Lung (tissue), 12 donors: ENCODE measurements around the gene CHN2. TPM values are rescaled to one million over a fixed set of nuclear protein-coding genes. Genes with fewer than 3 reads are reported as not detected.

ENCODE experiments used
- ATAC-seq: fragments of 200-7000 bp; cut with Tn5 transposase; one replicate; pipeline ENCODE4 v1.9.1; 2020; ENCODE audit warnings: moderate number of reproducible peaks; ENCODE audit not compliant: insufficient read depth, low FRiP score
- DNase-seq, 3 donors: peaks; one replicate each; pipeline ENCODE4 v3.0.0-alpha.2; 2013 to 2017
- H3K27ac ChIP-seq, 2 donors: one replicate each; pipeline ENCODE4 v1.5.1; 2013; ENCODE audit warnings: mild to moderate bottlenecking in 2 of 2, moderate library complexity in 2 of 2, control low read depth in 1 of 2, inconsistent platforms in 1 of 2, low read depth in 1 of 2, low read length in 1 of 2
- H3K27me3 ChIP-seq, 3 donors: one replicate each; pipeline ENCODE4 v1.5.1; 2013; ENCODE audit warnings: low read length in 2 of 3; ENCODE audit not compliant: control insufficient read depth in 3 of 3, insufficient read depth in 3 of 3
- H3K36me3 ChIP-seq, 4 donors: one replicate each; pipeline ENCODE4 v1.5.1; 2013; ENCODE audit warnings: low read length in 4 of 4, mild to moderate bottlenecking in 1 of 4, moderate library complexity in 1 of 4; ENCODE audit not compliant: control insufficient read depth in 4 of 4, insufficient read depth in 4 of 4
- H3K4me1 ChIP-seq, 5 donors: one replicate each; pipeline ENCODE4 v1.5.1; 2013; ENCODE audit warnings: low read length in 5 of 5, mild to moderate bottlenecking in 2 of 5, moderate library complexity in 1 of 5; ENCODE audit not compliant: control insufficient read depth in 5 of 5, insufficient read depth in 5 of 5
- H3K4me3 ChIP-seq: one replicate; pipeline ENCODE4 v1.5.1; 2013; ENCODE audit warnings: mild to moderate bottlenecking, control low read depth, moderate library complexity
- H3K9ac ChIP-seq, 2 donors: one replicate each; pipeline ENCODE4 v1.5.1; 2013; ENCODE audit warnings: low read length in 2 of 2, control low read depth in 1 of 2; ENCODE audit not compliant: insufficient read depth in 1 of 2
- H3K9me3 ChIP-seq, 4 donors: one replicate each; pipeline ENCODE4 v1.5.1; 2013; ENCODE audit warnings: low read length in 3 of 4, mild to moderate bottlenecking in 1 of 4, moderate library complexity in 1 of 4; ENCODE audit not compliant: control insufficient read depth in 4 of 4, insufficient read depth in 3 of 4
- WGBS, 2 donors: extraction: QIAGEN DNeasy Blood & Tissue Kit; methylation state at CpG; one replicate each; pipeline ENCODE4 v1.1.7; 2013; 5-methylcytosine and 5-hydroxymethylcytosine counted together
- polyA plus RNA-seq, 2 donors: library from polyadenylated mRNA; stranded (reverse); fragments of 200-250 nt; gene quantifications; one replicate each; pipeline ENCODE4 v1.2.1, GENCODE V29; 2013
- total RNA-seq, 2 donors: library from RNA; depleted of rRNA in 1 of 2; stranded (reverse); fragments of >200 nt in 1 of 2; gene quantifications; one replicate each; pipeline ENCODE4 v1.2.1, GENCODE V29; 2014 to 2021
- TF ChIP-seq, protein P1 (sequence below): IDR thresholded peaks from 2 replicates; pipeline ENCODE4 v1.5.1; 2012; ENCODE audit warnings: mild to moderate bottlenecking; ENCODE audit errors: control extremely low read depth, extremely low read depth
- donor health status: control.
- donor health status: control.
- donor health status: Bipolar disorder and iron deficiency.
- donor health status: healthy.
- donor health status: DM: yes; HTN: yes; CAD: no.

Gene CHN2
- total and polyA plus RNA-seq, 4 donors: 3.2 to 11.0 (median 6.7) TPM

DNA sequence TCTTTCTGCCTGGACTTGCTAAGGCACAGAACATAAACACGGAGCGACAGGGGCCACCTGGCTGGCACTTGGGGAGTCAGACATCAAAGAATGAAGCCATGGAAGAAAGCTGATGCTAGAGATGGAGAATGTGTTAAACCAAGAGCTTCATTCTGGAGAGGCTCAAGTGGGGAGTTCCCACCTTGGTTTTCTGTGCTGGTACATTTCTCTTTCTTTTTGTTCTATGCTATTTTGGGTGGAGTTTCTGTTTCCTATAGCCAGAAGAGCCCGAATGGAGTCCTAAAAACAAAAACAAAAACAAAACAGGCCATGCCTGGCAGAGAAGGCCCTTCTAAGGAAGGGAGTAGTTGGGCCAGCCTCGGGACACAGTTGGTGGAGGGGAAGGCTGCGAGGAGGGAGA lies 220.6 kb downstream of the CHN2 start:
- no peak overlapping the region for H3K27ac ChIP-seq

GRCh38 chr7:29416276-29416937 lies 221.8 kb downstream of the CHN2 start:
- Histone ChIP-seq H3K27me3 (no peaks in the 10 kb centered on the region), H3K9me3 (no peaks in the 10 kb centered on the region)
- 84 to 86% methylated on average over 10 of the region's 10 CpGs for WGBS, 2 donors

More for the DNA sequence above, 220.6 kb downstream of the CHN2 start:
- H3K4me1 ChIP-seq: no peaks in the 10 kb centered on the region
- WGBS, 2 donors: 79 to 93% methylated on average over 5 of the region's 5 CpGs
- H3K36me3 ChIP-seq: no peaks in the 10 kb centered on the region
- ATAC-seq: no peak
- H3K27me3 ChIP-seq: no peaks in the 10 kb centered on the region
- TF ChIP-seq, protein P1, sequence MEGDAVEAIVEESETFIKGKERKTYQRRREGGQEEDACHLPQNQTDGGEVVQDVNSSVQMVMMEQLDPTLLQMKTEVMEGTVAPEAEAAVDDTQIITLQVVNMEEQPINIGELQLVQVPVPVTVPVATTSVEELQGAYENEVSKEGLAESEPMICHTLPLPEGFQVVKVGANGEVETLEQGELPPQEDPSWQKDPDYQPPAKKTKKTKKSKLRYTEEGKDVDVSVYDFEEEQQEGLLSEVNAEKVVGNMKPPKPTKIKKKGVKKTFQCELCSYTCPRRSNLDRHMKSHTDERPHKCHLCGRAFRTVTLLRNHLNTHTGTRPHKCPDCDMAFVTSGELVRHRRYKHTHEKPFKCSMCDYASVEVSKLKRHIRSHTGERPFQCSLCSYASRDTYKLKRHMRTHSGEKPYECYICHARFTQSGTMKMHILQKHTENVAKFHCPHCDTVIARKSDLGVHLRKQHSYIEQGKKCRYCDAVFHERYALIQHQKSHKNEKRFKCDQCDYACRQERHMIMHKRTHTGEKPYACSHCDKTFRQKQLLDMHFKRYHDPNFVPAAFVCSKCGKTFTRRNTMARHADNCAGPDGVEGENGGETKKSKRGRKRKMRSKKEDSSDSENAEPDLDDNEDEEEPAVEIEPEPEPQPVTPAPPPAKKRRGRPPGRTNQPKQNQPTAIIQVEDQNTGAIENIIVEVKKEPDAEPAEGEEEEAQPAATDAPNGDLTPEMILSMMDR: no peak
- no peaks in the 10 kb centered on the region for H3K9me3 ChIP-seq
- no peak overlapping the region for H3K9ac ChIP-seq
- no peak overlapping the region for H3K4me3 ChIP-seq
- no peak for DNase-seq

DNA sequence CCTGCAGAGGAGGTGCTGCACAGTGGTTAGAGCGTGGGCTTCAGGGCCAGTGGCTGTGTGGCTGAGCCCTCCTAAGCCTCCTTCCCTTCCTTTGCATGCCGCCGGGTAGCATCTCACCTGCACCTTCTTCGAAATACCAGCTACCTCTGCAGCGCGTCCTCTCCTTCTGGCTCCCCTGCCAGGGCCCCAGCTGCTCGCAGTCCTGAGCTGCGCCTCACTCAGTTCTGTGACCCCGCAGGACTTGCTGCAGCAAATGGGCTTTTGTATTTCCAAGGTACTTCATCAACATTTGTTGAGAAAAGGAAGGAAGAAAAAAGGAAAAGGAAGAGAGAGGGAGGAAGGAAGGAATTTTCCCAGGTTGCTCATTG lies 222.3 kb downstream of the CHN2 start:
- Histone ChIP-seq H3K4me1 (no peaks in the 10 kb centered on the region), H3K4me3 (no peak overlapping the region), H3K9me3 (no peaks in the 10 kb centered on the region), H3K27ac (no peak overlapping the region), H3K36me3 (no peaks in the 10 kb centered on the region), H3K27me3 (no peaks in the 10 kb centered on the region), H3K9ac (no peak overlapping the region)
- TF ChIP-seq, protein P1: no peak
- WGBS, 2 donors: 94 to 95% methylated on average over 9 of the region's 9 CpGs
- DNase-seq (no peak), ATAC-seq (no peak)

More at GRCh38 chr7:29416276-29416937, 221.8 kb downstream of the CHN2 start:
- Histone ChIP-seq H3K27ac (no peak overlapping the region), H3K36me3 (no peaks in the 10 kb centered on the region), H3K9ac (no peak overlapping the region), H3K4me3 (no peak overlapping the region), H3K4me1 (no peaks in the 10 kb centered on the region)
- ATAC-seq (no peak), DNase-seq (no peak)
- TF ChIP-seq, protein P1: no peak

DNA sequence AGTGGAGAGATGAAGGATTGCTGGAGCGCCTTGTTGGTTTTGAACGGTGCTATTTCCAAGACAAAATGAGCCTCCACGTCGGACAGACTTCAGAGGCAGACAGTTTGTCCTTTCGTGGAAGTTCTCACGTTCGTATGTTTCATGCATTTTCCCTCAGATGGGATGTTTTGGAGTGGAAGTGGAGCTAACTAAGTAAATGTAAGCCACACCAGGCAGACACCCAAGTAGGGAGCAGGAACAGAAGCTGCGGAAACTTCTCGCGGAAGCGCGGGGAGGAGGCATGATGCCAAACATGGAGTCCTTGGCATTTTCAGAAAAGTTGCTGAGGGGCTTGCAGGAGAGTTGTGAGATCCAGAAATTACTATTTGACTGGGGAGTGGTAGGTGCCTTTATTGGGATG lies 223.5 kb downstream of the CHN2 start:
- DNase-seq (no peak), ATAC-seq (no peak)
- TF ChIP-seq, protein P1: no peak
- Histone ChIP-seq H3K27ac (no peak overlapping the region), H3K9me3 (no peaks in the 10 kb centered on the region), H3K4me3 (no peak overlapping the region), H3K9ac (no peak overlapping the region), H3K4me1 (no peaks in the 10 kb centered on the region), H3K36me3 (no peaks in the 10 kb centered on the region), H3K27me3 (no peaks in the 10 kb centered on the region)
- 96 to 97% methylated on average over 12 of the region's 12 CpGs for WGBS, 2 donors
